OCI-LY1 (cell line): ENCODE results near the gene EPB41.

Experiments used
- H2AFZ ChIP-seq: fragments of 200-600 bp; sonication (generic), shearing (Covaris generic); 2 replicates; pipeline ENCODE4 v1.6.0; 2014; ENCODE audit warnings: antibody characterized with exemption, mild to moderate bottlenecking, low read length
- H3F3A ChIP-seq: fragments of 200-600 bp; sonication (generic), shearing (Covaris generic); 2 replicates; pipeline ENCODE4 v1.6.0; 2014; ENCODE audit warnings: mild to moderate bottlenecking, antibody characterized with exemption, low read length, moderate library complexity; ENCODE audit not compliant: insufficient read depth
- H3K27ac ChIP-seq: fragments of 200-600 bp; sonication (generic); 2 replicates; pipeline ENCODE4 v1.5.1; 2014; ENCODE audit warnings: low read length, mixed run types, mild to moderate bottlenecking, low read depth; ENCODE audit not compliant: poor library complexity, severe bottlenecking
- H3K27me3 ChIP-seq: fragments of 200-600 bp; sonication (generic); 2 replicates; pipeline ENCODE4 v1.6.0; 2014; ENCODE audit warnings: antibody characterized with exemption, mild to moderate bottlenecking, low read length, moderate library complexity; ENCODE audit not compliant: insufficient read depth
- H3K36me3 ChIP-seq: fragments of 200-600 bp; sonication (generic); 2 replicates; pipeline ENCODE4 v1.6.1; 2014; ENCODE audit warnings: mild to moderate bottlenecking, antibody characterized with exemption, low read length, moderate library complexity, mixed read lengths; ENCODE audit not compliant: insufficient read depth
- H3K4me1 ChIP-seq: fragments of 200-600 bp; sonication (generic); 2 replicates; pipeline ENCODE4 v1.5.1; 2014; ENCODE audit warnings: mild to moderate bottlenecking, low read length, moderate library complexity; ENCODE audit not compliant: insufficient read depth, severe bottlenecking
- H3K4me2 ChIP-seq: fragments of 200-600 bp; sonication (generic), shearing (Covaris generic); 2 replicates; pipeline ENCODE4 v1.6.1; 2014; ENCODE audit warnings: low read length
- H3K4me3 ChIP-seq: fragments of 200-600 bp; sonication (generic); 2 replicates; pipeline ENCODE4 v1.5.1; 2014; ENCODE audit warnings: low read length, low read depth, mild to moderate bottlenecking, mixed read lengths; ENCODE audit not compliant: poor library complexity, severe bottlenecking
- H3K79me2 ChIP-seq: fragments of 200-600 bp; shearing (Covaris generic); 2 replicates; pipeline ENCODE4 v1.6.1; 2016; ENCODE audit warnings: mixed run types, low read length, mixed read lengths; ENCODE audit not compliant: insufficient read depth
- H3K9ac ChIP-seq: fragments of 200-600 bp; sonication (generic), shearing (Covaris generic); 2 replicates; pipeline ENCODE4 v1.6.1; 2014; ENCODE audit warnings: mild to moderate bottlenecking, low read length, mixed read lengths
- H3K9me2 ChIP-seq: fragments of 200-600 bp; sonication (generic), shearing (Covaris generic); 2 replicates; pipeline ENCODE4 v1.6.1; 2014; ENCODE audit warnings: low read depth, mild to moderate bottlenecking, low read length, mixed read lengths
- H3K9me3 ChIP-seq: fragments of 200-600 bp; shearing (Covaris generic); 2 replicates; pipeline ENCODE4 v1.6.1; 2014; ENCODE audit warnings: low read length, mixed read lengths
- H4K20me1 ChIP-seq: fragments of 200-600 bp; sonication (generic), shearing (Covaris generic); 2 replicates; pipeline ENCODE4 v1.6.0; 2016; ENCODE audit warnings: mild to moderate bottlenecking, low read length; ENCODE audit not compliant: insufficient read depth
- CTCF ChIP-seq: fragments of 200-600 bp; sonication (generic), shearing (Covaris generic); IDR thresholded peaks from 2 replicates; pipeline ENCODE4 v1.5.1; 2017; ENCODE audit warnings: mild to moderate bottlenecking, antibody characterized with exemption, low read length, moderate library complexity, mixed read lengths
- EZH2 ChIP-seq: fragments of 200-600 bp; sonication (generic), shearing (Covaris generic); IDR thresholded peaks from 2 replicates; pipeline ENCODE4 v1.8.0; 2017; ENCODE audit warnings: borderline replicate concordance, mixed run types, mild to moderate bottlenecking, antibody characterized with exemption, low read length, moderate library complexity, mixed read lengths

The EPB41 gene

GRCh38 chr1:29082519-29082918 is 168.2 kb downstream of the EPB41 start:
- Histone ChIP-seq H3K27ac (no peak overlapping the region), H3K4me3 (no peak overlapping the region)

GRCh38 chr1:29083317-29084195 is 169.2 kb downstream of the EPB41 start:
- no peaks in the 10 kb centered on the region for H3F3A ChIP-seq
- no peaks in the 10 kb centered on the region for H3K9me3 ChIP-seq
- TF ChIP-seq EZH2 (no peak), CTCF (no peak)
- H3K4me1 ChIP-seq, result no peaks in the 10 kb centered on the region
- no peak overlapping the region for H3K27ac ChIP-seq
- H3K27me3 ChIP-seq, result no peaks in the 10 kb centered on the region
- H4K20me1 ChIP-seq, result no peaks in the 10 kb centered on the region
- H3K79me2 ChIP-seq, result no peaks in the 10 kb centered on the region
- no peak overlapping the region for H2AFZ ChIP-seq
- peaks cover 26% of the 10 kb centered on the region; the same call in 1 of the 2 replicates for H3K36me3 ChIP-seq
- H3K9me2 ChIP-seq, result no peaks in the 10 kb centered on the region
- H3K9ac ChIP-seq, result no peak overlapping the region
- no peak overlapping the region for H3K4me2 ChIP-seq
- H3K4me3 ChIP-seq, result no peak overlapping the region

More at GRCh38 chr1:29082519-29082918, 168.2 kb downstream of the EPB41 start:
- Histone ChIP-seq H3K9ac (no peak overlapping the region), H3K79me2 (no peaks in the 10 kb centered on the region), H3K9me3 (no peaks in the 10 kb centered on the region), H3K27me3 (no peaks in the 10 kb centered on the region), H3K4me1 (no peaks in the 10 kb centered on the region), H3K4me2 (no peak overlapping the region), H3K9me2 (no peaks in the 10 kb centered on the region), H4K20me1 (no peaks in the 10 kb centered on the region), H2AFZ (no peak overlapping the region), H3F3A (no peaks in the 10 kb centered on the region), H3K36me3 (peaks cover 26% of the 10 kb centered on the region; the same call in 1 of the 2 replicates)
- TF ChIP-seq CTCF (no peak), EZH2 (no peak)

GRCh38 chr1:29084196-29084521 is 169.8 kb downstream of the EPB41 start:
- Histone ChIP-seq H2AFZ (no peak overlapping the region), H3K4me3 (no peak overlapping the region), H3K4me1 (no peaks in the 10 kb centered on the region), H3K36me3 (peaks cover 29% of the 10 kb centered on the region; the same call in 1 of the 2 replicates), H3K9me2 (no peaks in the 10 kb centered on the region), H4K20me1 (no peaks in the 10 kb centered on the region), H3K9ac (no peak overlapping the region), H3F3A (no peaks in the 10 kb centered on the region), H3K9me3 (no peaks in the 10 kb centered on the region), H3K79me2 (no peaks in the 10 kb centered on the region), H3K27ac (no peak overlapping the region), H3K4me2 (no peak overlapping the region), H3K27me3 (no peaks in the 10 kb centered on the region)
- TF ChIP-seq CTCF (no peak), EZH2 (no peak)
